GM12872 (cell line): Measurements from ENCODE around the gene CDH5.

Experiments
- CTCF ChIP-seq: IDR thresholded peaks from 3 replicates; pipeline ENCODE4 v1.5.1; 2011; ENCODE audit warnings: low read depth, mild to moderate bottlenecking, low read length, moderate library complexity; ENCODE audit not compliant: insufficient read depth

CDH5 gene

GRCh38 chr16:66447491-66447890 is 81.0 kb downstream of the CDH5 start:
- no peak for TF ChIP-seq CTCF

DNA sequence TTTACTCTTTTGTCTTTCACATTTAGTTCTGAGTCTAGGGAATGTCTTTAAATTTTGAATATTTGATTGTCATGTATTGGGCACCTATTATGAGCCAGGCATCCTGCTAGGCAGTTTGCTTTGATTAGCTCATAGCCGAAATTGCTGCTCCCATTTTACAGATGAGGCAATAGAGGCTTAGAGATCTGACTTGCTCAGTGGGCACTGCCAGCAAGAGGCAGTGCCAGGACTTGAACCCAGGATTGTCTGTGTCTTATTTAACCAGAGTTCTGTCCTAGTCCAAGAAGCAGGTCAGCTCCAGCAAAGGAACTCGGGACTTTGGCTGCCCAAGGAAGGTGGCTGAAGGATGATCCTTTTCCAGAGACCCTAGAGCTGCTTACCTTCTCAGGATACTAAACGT is 85.1 kb downstream of the CDH5 start:
- TF ChIP-seq CTCF, result no peak
